Measurements from ENCODE around the gene POGZ.

- TF ChIP-seq CTCF (conservative IDR thresholded peaks at IDR 0.05; ENCODE audit: low read depth, low read length) = no peak
- TF ChIP-seq EZH2 (IDR thresholded peaks at IDR 0.05; ENCODE audit: borderline replicate concordance, low read depth, low read length, poor library complexity, severe bottlenecking) = no peak
These were observed 74.7 kb downstream of the POGZ start for GRCh38 chr1:151384584-151384983.
